Stimulated activated CD4-positive, alpha-beta T cell treated with anti-CD3 and anti-CD28 coated beads, Interleukin-12 subunit alpha, Interleukin-12 subunit beta, amount 100 ng/mL, for 4 hours (primary cell): ENCODE data around the gene KIF20A.
A peak's percentile ranks its signal among the peaks of the same experiment; 100 is the strongest.
"Not testable (repeated sequence)": the region's sequence is repeated elsewhere in the genome, so short reads cannot be mapped to it uniquely, and the experiment has no call there.

Experiments used
- DNase-seq: peaks from one replicate; pipeline ENCODE4 v3.0.0-alpha.2; 2020

The KIF20A gene

GRCh38 chr5:138178516-138179276, at the start of gene KIF20A, which contains the start of gene BRD8:
KIF20A (plus strand) TSS chr5:138179112; CDS start chr5:138179681, 569 bp downstream.
BRD8 (minus strand) TSS chr5:138178630; CDS start chr5:138178614, 16 bp downstream.
- peak; percentile 83 for DNase-seq

GRCh38 chr5:138129347-138129746, 49.6 kb upstream of the KIF20A start:
- DNase-seq = no peak

- DNase-seq = no peak
These were observed 46.4 kb upstream of the KIF20A start for GRCh38 chr5:138132543-138132942.

- no peak for DNase-seq
These were observed 39.7 kb upstream of the KIF20A start, which contains the start of gene NME5 for GRCh38 chr5:138138949-138139780. NME5 (minus strand) TSS chr5:138139428; CDS start chr5:138138780, 648 bp downstream.

- DNase-seq = no peak
These were observed 39.2 kb upstream of the KIF20A start for GRCh38 chr5:138139781-138140090.

- no peak for DNase-seq
These were observed 38.6 kb upstream of the KIF20A start for GRCh38 chr5:138140268-138140667.

GRCh38 chr5:138141734-138142133, 37.2 kb upstream of the KIF20A start:
- no peak for DNase-seq

- DNase-seq = not testable (repeated sequence)
These were observed 35.3 kb upstream of the KIF20A start for GRCh38 chr5:138143578-138143977.

GRCh38 chr5:138148811-138149210, 30.1 kb upstream of the KIF20A start:
- DNase-seq = no peak

- DNase-seq = no peak
These were observed 29.4 kb upstream of the KIF20A start for GRCh38 chr5:138149530-138149929.

- DNase-seq = not testable (repeated sequence)
These were observed 22.9 kb upstream of the KIF20A start for GRCh38 chr5:138155977-138156376.

GRCh38 chr5:138157626-138158025, 21.3 kb upstream of the KIF20A start:
- no peak for DNase-seq

GRCh38 chr5:138159666-138160065, 19.2 kb upstream of the KIF20A start:
- DNase-seq = no peak

- DNase-seq = no peak
These were observed 18.2 kb upstream of the KIF20A start for GRCh38 chr5:138160706-138161105.

- DNase-seq = no peak
These were observed 15.2 kb upstream of the KIF20A start for GRCh38 chr5:138163721-138164120.

GRCh38 chr5:138169124-138169523, 9.8 kb upstream of the KIF20A start:
- no peak for DNase-seq

GRCh38 chr5:138170299-138170698, 8.6 kb upstream of the KIF20A start:
- no peak for DNase-seq

- DNase-seq = peak; percentile 7
These were observed 884 bp upstream of the KIF20A start for GRCh38 chr5:138177941-138178515.

- no peak for DNase-seq
These were observed 455 bp downstream of the KIF20A start for GRCh38 chr5:138179277-138179857.

GRCh38 chr5:138180183-138180782, 1.4 kb downstream of the KIF20A start:
- DNase-seq = no peak

- no peak for DNase-seq
These were observed 1.9 kb downstream of the KIF20A start for GRCh38 chr5:138180841-138181240.

GRCh38 chr5:138182808-138183207, 3.9 kb downstream of the KIF20A start:
- no peak for DNase-seq

- no peak for DNase-seq
These were observed 7.1 kb downstream of the KIF20A start for GRCh38 chr5:138186002-138186447.
